Trophoblast cell (in vitro differentiated cells and primary cell): Measurements from ENCODE around the gene PPFIBP2.
A peak's percentile ranks its signal among the peaks of the same experiment; 100 is the strongest.

Experiments
- DNase-seq, 2 donors: peaks; one replicate each; pipeline ENCODE4 v3.0.0-alpha.2; 2016
- H2AFZ ChIP-seq: 2 replicates; pipeline ENCODE4 v1.6.1; 2013; ENCODE audit warnings: low read length, moderate library complexity, mild to moderate bottlenecking; ENCODE audit not compliant: insufficient read depth, poor library complexity
- H2AK5ac ChIP-seq: 2 replicates; pipeline ENCODE4 v1.6.1; 2013; ENCODE audit warnings: mild to moderate bottlenecking, low read length
- H2BK120ac ChIP-seq: 2 replicates; pipeline ENCODE4 v1.6.1; 2013; ENCODE audit warnings: low read length, mild to moderate bottlenecking, moderate library complexity; ENCODE audit not compliant: insufficient read depth, poor library complexity
- H2BK12ac ChIP-seq: 2 replicates; pipeline ENCODE4 v1.6.1; 2013; ENCODE audit warnings: mild to moderate bottlenecking, low read length, moderate library complexity
- H2BK5ac ChIP-seq: 2 replicates; pipeline ENCODE4 v1.6.1; 2013; ENCODE audit warnings: low read length, low read depth, moderate library complexity, mild to moderate bottlenecking; ENCODE audit not compliant: poor library complexity
- H3K14ac ChIP-seq: 2 replicates; pipeline ENCODE4 v1.6.1; 2013; ENCODE audit warnings: mild to moderate bottlenecking, low read length
- H3K18ac ChIP-seq: 2 replicates; pipeline ENCODE4 v1.6.1; 2013; ENCODE audit warnings: mild to moderate bottlenecking, low read length
- H3K23ac ChIP-seq: 2 replicates; pipeline ENCODE4 v1.6.1; 2013; ENCODE audit warnings: low read length
- H3K27ac ChIP-seq: 2 replicates; pipeline ENCODE4 v1.5.1; 2013; ENCODE audit warnings: low read depth, mild to moderate bottlenecking, inconsistent platforms, low read length, moderate library complexity
- H3K27me3 ChIP-seq: 2 replicates; pipeline ENCODE4 v1.6.1; 2013; ENCODE audit warnings: inconsistent platforms, mild to moderate bottlenecking, low read length, moderate library complexity; ENCODE audit not compliant: insufficient read depth
- H3K36me3 ChIP-seq, 2 experiments: 1 replicate in 1 of 2; 2 replicates in 1 of 2; pipeline ENCODE4 v1.6.1; 2013; ENCODE audit warnings: low read length in 2 of 2, mild to moderate bottlenecking in 2 of 2, moderate library complexity in 1 of 2; ENCODE audit not compliant: insufficient read depth in 2 of 2, control insufficient read depth in 1 of 2
- H3K4ac ChIP-seq: 2 replicates; pipeline ENCODE4 v1.6.1; 2013; ENCODE audit warnings: low read depth, mild to moderate bottlenecking, low read length, moderate library complexity
- H3K4me1 ChIP-seq, 2 experiments: 1 replicate in 1 of 2; 2 replicates in 1 of 2; pipeline ENCODE4 v1.6.1; 2013; ENCODE audit warnings: low read length in 2 of 2, mild to moderate bottlenecking in 2 of 2, moderate library complexity in 1 of 2; ENCODE audit not compliant: insufficient read depth in 2 of 2, control insufficient read depth in 1 of 2
- H3K4me2 ChIP-seq: 2 replicates; pipeline ENCODE4 v1.6.1; 2013; ENCODE audit warnings: inconsistent platforms, mild to moderate bottlenecking, low read length, moderate library complexity
- H3K4me3 ChIP-seq: 2 replicates; pipeline ENCODE4 v1.5.1; 2013; ENCODE audit warnings: mild to moderate bottlenecking, low read depth, low read length, inconsistent platforms
- H3K79me1 ChIP-seq: one replicate; pipeline ENCODE4 v1.6.1; 2013; ENCODE audit warnings: low read length
- H3K79me2 ChIP-seq: 2 replicates; pipeline ENCODE4 v1.6.1; 2013; ENCODE audit warnings: low read length, mild to moderate bottlenecking; ENCODE audit not compliant: control insufficient read depth, insufficient read depth, poor library complexity
- H3K9ac ChIP-seq: 2 replicates; pipeline ENCODE4 v1.6.1; 2013; ENCODE audit warnings: mild to moderate bottlenecking, low read length
- H3K9me3 ChIP-seq: 2 replicates; pipeline ENCODE4 v1.6.1; 2013; ENCODE audit warnings: low read depth, mild to moderate bottlenecking, control low read depth, inconsistent platforms, low read length; ENCODE audit not compliant: insufficient read depth
- H4K12ac ChIP-seq: 2 replicates; pipeline ENCODE4 v1.6.1; 2013; ENCODE audit warnings: low read depth, mild to moderate bottlenecking, low read length, moderate library complexity
- H4K8ac ChIP-seq: 2 replicates; pipeline ENCODE4 v1.6.1; 2013; ENCODE audit warnings: low read depth, mild to moderate bottlenecking, low read length, moderate library complexity
- H4K91ac ChIP-seq: one replicate; pipeline ENCODE4 v1.6.1; 2013; ENCODE audit warnings: low read depth, mild to moderate bottlenecking, low read length, moderate library complexity
- WGBS: extraction: QIAGEN DNeasy Blood & Tissue Kit; methylation state at CpG from one replicate; pipeline ENCODE4 v1.1.7; 2013; ENCODE audit warnings: missing lambda C conversion rate; ENCODE audit not compliant: insufficient read length, insufficient coverage; ENCODE audit errors: extremely low coverage; 5-methylcytosine and 5-hydroxymethylcytosine counted together

The PPFIBP2 gene

DNA sequence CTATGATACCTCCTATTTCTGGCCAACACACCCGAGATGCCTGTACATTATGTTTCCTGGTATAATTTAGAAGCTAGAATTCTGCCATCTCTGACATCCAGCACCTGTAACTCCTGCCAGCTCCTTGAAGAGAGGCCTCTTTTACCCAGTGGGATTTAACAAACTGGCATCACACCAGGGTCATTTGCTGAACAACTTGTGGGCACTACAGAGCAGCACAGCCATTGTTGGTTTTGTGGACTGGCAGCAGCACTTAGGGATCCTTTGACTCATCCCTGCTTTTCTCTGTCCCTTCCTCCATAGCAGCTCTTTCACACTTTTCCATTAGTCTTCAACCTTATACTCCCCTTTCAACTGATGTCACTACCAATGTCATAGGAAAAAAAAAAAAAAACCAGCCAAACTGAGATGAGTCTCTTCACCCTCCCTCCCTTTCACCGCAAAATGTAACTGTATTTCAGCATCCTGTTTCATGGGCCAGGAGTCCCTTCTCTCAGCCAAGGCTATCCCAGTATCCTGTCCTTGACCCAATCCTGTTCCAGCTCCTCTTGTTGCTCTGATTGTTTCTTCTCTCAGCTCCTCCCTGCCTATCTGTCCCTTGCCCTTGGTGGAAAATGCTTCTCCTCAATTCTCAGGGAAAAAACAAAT is 68.7 kb downstream of the PPFIBP2 start:
- no peak overlapping the region for H2BK12ac ChIP-seq
- H2AFZ ChIP-seq: no peak overlapping the region
- no peak overlapping the region for H3K27ac ChIP-seq
- H2BK120ac ChIP-seq: no peak overlapping the region
- H2BK5ac ChIP-seq: no peak overlapping the region
- no peak overlapping the region for H3K14ac ChIP-seq
- H3K27me3 ChIP-seq: no peaks in the 10 kb centered on the region
- no peak for DNase-seq
- H3K23ac ChIP-seq: no peak overlapping the region
- no peak overlapping the region for H3K4me3 ChIP-seq
- peaks cover 4% of the 10 kb centered on the region for H3K79me2 ChIP-seq
- no peak overlapping the region for H4K91ac ChIP-seq
- no peak overlapping the region for H3K4ac ChIP-seq
- no peak overlapping the region for H2AK5ac ChIP-seq
- no peaks in the 10 kb centered on the region for H3K9me3 ChIP-seq
- no peak overlapping the region for H3K18ac ChIP-seq
- H3K9ac ChIP-seq: no peak overlapping the region
- H3K4me1 ChIP-seq: peaks cover 20 to 27% of the 10 kb centered on the region in 2 experiments
- H3K79me1 ChIP-seq: peaks cover 16% of the 10 kb centered on the region
- H3K36me3 ChIP-seq: peaks cover 1 to 3% of the 10 kb centered on the region in 2 experiments
- H4K12ac ChIP-seq: no peak overlapping the region
- no CpG with 5 or more reads among the region's 2 CpGs for WGBS
- no peak overlapping the region for H3K4me2 ChIP-seq
- H4K8ac ChIP-seq: no peak overlapping the region

GRCh38 chr11:7583248-7583647 is 69.4 kb downstream of the PPFIBP2 start:
- Histone ChIP-seq H3K36me3 (peaks cover 1 to 3% of the 10 kb centered on the region in 2 experiments), H3K4ac (no peak overlapping the region), H3K4me2 (no peak overlapping the region), H4K8ac (no peak overlapping the region), H3K79me2 (peaks cover 2% of the 10 kb centered on the region), H2BK120ac (no peak overlapping the region), H3K27ac (no peak overlapping the region), H2AK5ac (no peak overlapping the region), H3K9me3 (no peaks in the 10 kb centered on the region), H3K79me1 (peaks cover 10% of the 10 kb centered on the region), H3K18ac (no peak overlapping the region), H3K27me3 (no peaks in the 10 kb centered on the region), H2AFZ (no peak overlapping the region), H4K12ac (no peak overlapping the region), H2BK12ac (no peak overlapping the region), H3K14ac (no peak overlapping the region), H3K23ac (no peak overlapping the region), H3K4me3 (no peak overlapping the region), H3K9ac (no peak overlapping the region), H2BK5ac (no peak overlapping the region), H3K4me1 (peaks cover 18 to 23% of the 10 kb centered on the region in 2 experiments), H4K91ac (no peak overlapping the region)
- DNase-seq: no peak
- WGBS: no CpG with 5 or more reads among the region's 3 CpGs

DNA sequence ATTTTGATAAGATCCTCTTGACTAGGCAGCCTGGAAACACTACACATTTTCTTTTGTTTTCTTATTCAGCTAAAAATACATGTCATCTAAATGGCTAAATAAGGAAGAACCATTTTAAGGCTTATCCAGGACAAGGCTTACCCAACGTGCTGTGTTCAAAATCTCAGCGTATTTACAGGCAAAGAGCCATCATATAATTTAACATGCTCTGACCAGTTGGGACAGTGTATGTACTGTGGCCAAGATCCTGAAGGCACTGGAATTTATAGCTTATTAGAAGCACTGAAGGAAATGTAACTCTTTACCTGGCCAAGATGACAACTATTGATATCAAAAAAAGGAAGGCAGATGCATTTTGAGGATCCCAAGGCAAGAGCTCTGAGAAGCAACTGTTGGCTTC is 71.1 kb downstream of the PPFIBP2 start:
- Histone ChIP-seq H4K8ac (no peak overlapping the region), H3K14ac (no peak overlapping the region), H3K4me3 (no peak overlapping the region), H2BK12ac (no peak overlapping the region), H2AFZ (no peak overlapping the region), H2AK5ac (no peak overlapping the region), H3K23ac (no peak overlapping the region), H3K27me3 (no peaks in the 10 kb centered on the region), H3K4me1 (peaks cover 10 to 11% of the 10 kb centered on the region in 2 experiments), H3K79me1 (peaks cover 3% of the 10 kb centered on the region), H3K27ac (no peak overlapping the region), H2BK120ac (no peak overlapping the region), H3K36me3 (peaks cover 1 to 3% of the 10 kb centered on the region in 2 experiments), H3K4ac (no peak overlapping the region), H4K91ac (no peak overlapping the region), H2BK5ac (no peak overlapping the region), H3K18ac (no peak overlapping the region), H3K9me3 (no peaks in the 10 kb centered on the region), H4K12ac (no peak overlapping the region), H3K4me2 (no peak overlapping the region), H3K9ac (no peak overlapping the region), H3K79me2 (peaks cover 2% of the 10 kb centered on the region)
- no peak for DNase-seq
- WGBS: no CpG with 5 or more reads among the region's 2 CpGs

DNA sequence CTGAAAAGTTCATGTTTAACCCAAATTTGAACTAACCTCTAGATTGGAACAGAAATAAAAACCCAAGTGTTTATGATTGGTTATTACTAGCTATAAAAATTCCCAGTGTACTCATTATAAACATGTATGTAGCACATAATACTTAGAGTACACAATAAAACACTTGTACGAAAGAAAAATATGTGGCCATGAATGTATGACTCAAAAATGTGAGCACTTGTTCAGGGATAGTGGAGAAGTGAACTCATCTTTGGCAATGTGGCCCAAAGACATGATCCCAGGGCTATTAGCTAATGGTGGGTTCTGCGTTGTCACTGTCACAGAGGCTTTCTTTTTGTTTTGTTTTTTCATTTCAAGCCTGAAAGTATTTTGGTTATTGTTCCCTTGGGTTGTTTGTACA is 72.0 kb downstream of the PPFIBP2 start:
- Histone ChIP-seq H3K23ac (no peak overlapping the region), H2AFZ (no peak overlapping the region), H4K8ac (no peak overlapping the region), H3K4me3 (no peak overlapping the region), H3K4me1 (peaks cover 6 to 7% of the 10 kb centered on the region in 2 experiments), H3K27me3 (no peaks in the 10 kb centered on the region), H3K36me3 (peaks cover 1 to 3% of the 10 kb centered on the region in 2 experiments), H2AK5ac (no peak overlapping the region), H2BK5ac (no peak overlapping the region), H4K91ac (no peak overlapping the region), H3K9ac (no peak overlapping the region), H3K14ac (no peak overlapping the region), H3K4me2 (no peak overlapping the region), H3K79me2 (peaks cover 2% of the 10 kb centered on the region), H3K79me1 (no peaks in the 10 kb centered on the region), H3K18ac (no peak overlapping the region), H3K27ac (no peak overlapping the region), H4K12ac (no peak overlapping the region), H2BK12ac (no peak overlapping the region), H2BK120ac (no peak overlapping the region), H3K9me3 (no peaks in the 10 kb centered on the region), H3K4ac (no peak overlapping the region)
- WGBS: no CpG with 5 or more reads among the region's 2 CpGs
- peak in 1 of 2 donors; percentile 32 for DNase-seq
